Naive thymus-derived CD8-positive, alpha-beta T cell (primary cell): ENCODE data around the gene TGM1. TPM values are rescaled to one million over a fixed set of nuclear protein-coding genes. Genes with fewer than 3 reads are reported as not detected.
A peak's percentile ranks its signal among the peaks of the same experiment; 100 is the strongest.

ENCODE experiments used
- ATAC-seq, 2 donors: fragments of 150-1000 bp; cut with Tn5 transposase in 1 of 2; sonication (Bioruptor Pico), chemical (Tn5 transposase) in 1 of 2; 1 replicate in 1 of 2; 2 replicates in 1 of 2; pipeline ENCODE4 v1.10.0; 2021; ENCODE audit warnings: mild to moderate bottlenecking in 2 of 2, moderate library complexity in 2 of 2
- POLR2A ChIA-PET: fragments of 350-600 bp; sonication (Branson Sonifier 250); formaldehyde crosslinking; loops from one replicate; lab custom pipeline; 2021; ENCODE audit warnings: antibody characterized with exemption; lab: Charles Lee
- DNase-seq, 10 donors: peaks; one replicate each; pipeline versions ENCODE4 v3.0.0 to v3.0.0-alpha.2; 2020 to 2022
- H3K27ac Mint-ChIP-seq, 10 donors: one replicate each; pipeline ENCODE4 v1.8.0; 2020 to 2022; ENCODE audit warnings: mild to moderate bottlenecking in 10 of 10, mixed read lengths in 10 of 10, moderate library complexity in 4 of 10, inconsistent platforms in 1 of 10
- H3K27me3 Mint-ChIP-seq, 5 donors: one replicate each; pipeline ENCODE4 v1.8.0; 2021 to 2022; ENCODE audit warnings: mixed read lengths in 5 of 5
- H3K36me3 Mint-ChIP-seq, 3 donors: one replicate each; pipeline ENCODE4 v1.8.0; 2020 to 2022; ENCODE audit warnings: mixed read lengths in 3 of 3, mild to moderate bottlenecking in 2 of 3, inconsistent platforms in 1 of 3
- H3K4me1 Mint-ChIP-seq, 4 donors: one replicate each; pipeline ENCODE4 v1.8.0; 2021 to 2022; ENCODE audit warnings: mixed read lengths in 4 of 4
- H3K4me3 Mint-ChIP-seq, 10 donors: one replicate each; pipeline ENCODE4 v1.8.0; 2020 to 2022; ENCODE audit warnings: mild to moderate bottlenecking in 10 of 10, mixed read lengths in 10 of 10, moderate library complexity in 6 of 10, inconsistent platforms in 1 of 10
- H3K9me3 Mint-ChIP-seq, 9 donors: one replicate each; pipeline ENCODE4 v1.8.0; 2020 to 2022; ENCODE audit warnings: mixed read lengths in 9 of 9, mild to moderate bottlenecking in 3 of 9, inconsistent platforms in 1 of 9, moderate library complexity in 1 of 9
- polyA plus RNA-seq, 3 donors: library from polyadenylated mRNA; unstranded; fragments of 300-500 nt; fragmentation: Illumina TruSeq; gene quantifications; one replicate each; pipeline ENCODE4 v1.2.3, GENCODE V29; 2021
- total RNA-seq, 8 experiments: library from RNA in 2 of 8; stranded (reverse) in 2 of 8; gene quantifications; one replicate each; pipeline ENCODE4 v1.2.3 and lab custom pipeline; 2021 to 2026

TGM1 gene
- total and polyA plus RNA-seq, 5 experiments from 2014 or later: 0.13 to 6.9 (median 6.5) TPM; not detected in 2

DNA sequence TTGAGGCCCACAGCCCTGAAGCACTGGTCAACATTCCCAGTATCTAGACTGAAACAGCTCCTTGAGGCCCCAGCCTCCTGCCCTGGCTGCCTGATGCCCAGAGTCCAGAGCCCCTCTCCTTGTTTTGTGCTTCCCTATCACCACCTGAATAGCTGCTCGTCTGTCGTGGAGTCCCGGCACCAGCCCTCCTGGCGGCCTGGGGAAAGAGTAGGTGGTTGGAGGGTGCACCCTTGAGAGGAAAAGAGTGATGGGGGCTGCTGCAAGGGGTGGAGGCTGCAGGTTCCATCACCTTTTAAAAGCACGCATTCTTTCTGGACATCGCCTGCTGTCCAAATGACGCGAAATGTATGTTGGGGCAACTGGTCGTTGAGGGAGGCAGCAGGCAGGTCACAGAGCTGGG is 5.2 kb upstream of the TGM1 start:
- POLR2A ChIA-PET: interaction anchor here (4.1 kb wide), 1 partner anchor 54 kb away, joined by 46 read pairs; the partner anchor contains the start of genes CHMP4A and MDP1
- H3K4me1 Mint-ChIP-seq: peaks cover 25 to 34% (median 26%) of the 10 kb centered on the region in 4 donors

DNA sequence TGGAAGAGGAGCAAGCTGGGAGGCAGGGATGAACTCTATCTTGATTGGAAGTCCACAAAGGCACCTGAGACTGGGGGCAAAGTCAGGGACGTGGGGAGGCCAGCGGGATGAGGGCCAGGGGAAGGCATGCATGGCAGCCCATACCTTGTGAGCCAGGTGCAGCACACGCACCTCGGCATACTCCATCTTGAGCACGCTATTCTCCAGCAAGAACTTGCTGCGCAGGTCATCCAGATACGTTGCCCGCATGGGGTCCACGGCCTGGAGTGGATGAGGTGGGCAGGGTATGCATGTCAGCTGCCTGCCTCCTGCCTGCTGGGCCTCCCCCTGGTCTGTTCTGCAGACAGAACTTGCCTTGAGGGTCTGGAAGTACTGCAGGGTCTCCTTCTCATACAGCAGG is 4.5 kb upstream of the TGM1 start:
- DNase-seq: no peak
- H3K36me3 Mint-ChIP-seq: peaks cover 0 to 41% (median 10%) of the 10 kb centered on the region in 3 donors
- ATAC-seq: no peak
- POLR2A ChIA-PET: no interaction called here
- H3K9me3 Mint-ChIP-seq: no peaks in the 10 kb centered on the region
- peak overlapping the region in 1 of 10 donors; percentile 29 for H3K4me3 Mint-ChIP-seq
- peak overlapping the region in 4 of 10 donors; percentile 1 to 81 (median 14) for H3K27ac Mint-ChIP-seq
- H3K4me1 Mint-ChIP-seq: peaks cover 21 to 28% (median 22%) of the 10 kb centered on the region in 4 donors
- no peaks in the 10 kb centered on the region for H3K27me3 Mint-ChIP-seq

More for the DNA sequence above, 5.2 kb upstream of the TGM1 start:
- H3K4me3 Mint-ChIP-seq: no peak overlapping the region
- ATAC-seq (no peak), DNase-seq (no peak)
- peak overlapping the region in 1 of 10 donors; percentile 47 for H3K27ac Mint-ChIP-seq
- no peaks in the 10 kb centered on the region for H3K9me3 Mint-ChIP-seq
- H3K36me3 Mint-ChIP-seq: peaks cover 0 to 41% (median 10%) of the 10 kb centered on the region in 3 donors
- H3K27me3 Mint-ChIP-seq: no peaks in the 10 kb centered on the region

DNA sequence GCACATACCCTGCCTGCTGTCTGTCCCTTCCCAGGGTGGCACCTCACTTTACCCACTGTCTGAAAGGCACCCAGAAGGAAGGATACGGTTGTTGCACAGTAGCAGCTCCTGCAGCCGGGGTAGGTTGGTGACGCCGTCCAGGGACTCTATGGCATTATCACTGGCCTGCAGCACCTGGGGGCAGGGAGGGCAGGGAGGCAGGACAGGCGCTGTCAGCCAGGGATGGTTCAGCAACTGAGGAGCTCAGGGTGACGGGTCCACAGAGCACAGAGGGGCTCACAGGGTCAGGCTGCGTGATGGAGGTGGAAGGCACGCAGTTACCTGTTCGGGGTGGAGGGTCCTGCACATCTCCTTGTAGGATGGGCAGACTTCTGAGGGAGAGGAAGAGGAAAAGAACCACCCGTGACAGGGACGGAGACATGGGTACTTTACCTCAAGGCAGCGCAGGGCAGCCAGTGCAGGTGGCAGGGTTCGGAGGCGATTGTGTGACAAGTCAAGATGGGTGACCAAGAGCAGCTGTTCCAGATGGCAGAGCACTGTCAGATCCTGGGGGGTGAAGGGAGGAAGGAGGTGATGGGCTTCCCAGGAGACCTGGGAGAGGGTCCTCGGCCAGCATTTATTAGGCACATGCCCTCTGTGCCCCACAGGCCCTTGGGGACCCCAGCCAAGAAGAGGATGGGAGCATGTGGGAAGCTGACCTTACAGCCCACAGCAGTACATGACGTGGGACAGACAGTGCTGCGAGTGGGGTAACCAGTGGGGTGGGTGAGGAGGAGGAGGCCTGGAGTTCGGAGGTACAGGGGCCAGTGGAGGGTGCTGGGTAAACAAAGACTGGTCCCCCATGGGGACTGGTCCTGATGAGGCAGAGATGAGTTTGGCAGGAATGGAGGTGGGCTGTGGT is 3.6 kb upstream of the TGM1 start:
- peaks cover 12 to 19% (median 13%) of the 10 kb centered on the region in 4 donors for H3K4me1 Mint-ChIP-seq
- DNase-seq (no peak), ATAC-seq (no peak)
- H3K36me3 Mint-ChIP-seq: peaks cover 0 to 41% (median 10%) of the 10 kb centered on the region in 3 donors
- POLR2A ChIA-PET: no interaction called here
- H3K27me3 Mint-ChIP-seq: no peaks in the 10 kb centered on the region
- H3K4me3 Mint-ChIP-seq: no peak overlapping the region
- H3K27ac Mint-ChIP-seq: peak overlapping the region in 5 of 10 donors; percentile 14 to 92 (median 53)
- no peaks in the 10 kb centered on the region for H3K9me3 Mint-ChIP-seq

DNA sequence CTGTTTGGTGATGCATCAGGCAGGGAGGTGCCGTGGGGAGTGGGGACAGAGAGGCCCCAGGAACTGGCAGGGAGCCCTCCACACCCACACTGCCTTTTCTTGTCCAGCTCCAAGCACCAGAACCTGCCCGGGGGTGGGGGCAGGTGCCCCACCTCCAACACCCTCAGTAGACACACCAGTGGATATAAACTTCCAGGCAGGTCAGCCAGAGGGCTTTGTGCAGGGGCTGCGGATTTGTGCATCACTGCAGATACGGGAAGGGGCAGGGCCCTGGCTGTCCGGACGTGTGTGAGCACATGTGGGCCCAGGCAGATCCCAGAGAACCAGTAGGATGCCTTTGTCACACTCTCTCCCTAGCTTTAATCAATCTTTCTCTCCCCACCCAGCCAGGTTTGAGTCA is 1.3 kb upstream of the TGM1 start:
- POLR2A ChIA-PET: no interaction called here
- Mint-ChIP-seq H3K9me3 (no peaks in the 10 kb centered on the region), H3K36me3 (peaks cover 0 to 45% (median 12%) of the 10 kb centered on the region in 3 donors), H3K4me1 (peaks cover 0 to 11% (median 5%) of the 10 kb centered on the region in 4 donors), H3K4me3 (no peak overlapping the region), H3K27ac (peak overlapping the region in 1 of 10 donors; percentile 33), H3K27me3 (no peaks in the 10 kb centered on the region)
- ATAC-seq (no peak), DNase-seq (no peak)

DNA sequence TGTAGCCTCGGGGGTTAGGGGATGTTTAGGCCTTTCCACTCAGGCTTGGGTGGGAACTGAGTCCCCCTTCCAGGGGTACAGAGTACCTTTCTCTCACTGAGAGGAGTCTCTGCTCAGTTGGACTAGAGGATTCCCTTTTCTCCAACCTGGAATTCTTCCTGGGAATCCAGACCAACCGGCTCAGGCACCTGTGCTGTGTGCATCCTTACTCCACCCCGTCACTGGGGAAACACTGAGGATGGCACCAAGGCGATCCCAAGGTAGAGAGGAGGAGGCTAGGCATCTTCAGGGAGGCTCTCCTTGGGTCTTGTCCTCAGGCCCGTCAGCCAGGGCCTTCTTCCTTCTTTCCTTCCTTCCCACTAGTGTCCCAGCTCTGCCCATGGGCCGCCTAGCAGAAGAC is 871 bp upstream of the TGM1 start:
- POLR2A ChIA-PET: no interaction called here

DNA sequence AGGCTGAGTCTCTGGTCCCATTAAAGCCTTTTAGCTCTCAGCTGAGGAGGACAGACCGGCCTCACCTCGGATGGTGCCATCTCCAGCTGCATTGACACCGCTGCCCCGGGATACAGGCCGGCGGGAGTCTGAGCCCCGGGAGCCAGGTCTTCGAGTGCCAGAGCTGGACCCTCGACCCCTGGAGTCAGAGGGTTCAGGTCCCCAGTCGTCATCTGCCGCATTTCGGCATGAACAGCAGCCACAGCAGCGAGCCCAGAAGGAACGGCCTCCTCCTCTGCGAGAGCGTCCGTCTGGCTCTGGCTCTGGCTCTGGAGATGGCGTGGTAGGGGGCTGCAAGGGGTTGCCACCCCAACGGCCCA is 1.0 kb downstream of the TGM1 start:
- Mint-ChIP-seq H3K4me3 (no peak overlapping the region), H3K27me3 (no peaks in the 10 kb centered on the region), H3K4me1 (peaks cover 0 to 6% (median 2%) of the 10 kb centered on the region in 4 donors), H3K9me3 (no peaks in the 10 kb centered on the region), H3K36me3 (peaks cover 0 to 32% (median 6%) of the 10 kb centered on the region in 3 donors), H3K27ac (no peak overlapping the region)
- POLR2A ChIA-PET: interaction anchor here (1.8 kb wide), 1 partner anchor 10 kb away, joined by 6 read pairs; the partner anchor contains the start of gene RABGGTA
- DNase-seq (no peak), ATAC-seq (no peak)

More for the DNA sequence above, 871 bp upstream of the TGM1 start:
- ATAC-seq (no peak), DNase-seq (no peak)
- H3K27ac Mint-ChIP-seq: peak overlapping the region in 1 of 10 donors; percentile 33
- H3K4me1 Mint-ChIP-seq: peaks cover 0 to 11% (median 4%) of the 10 kb centered on the region in 4 donors
- H3K4me3 Mint-ChIP-seq: no peak overlapping the region
- peaks cover 0 to 42% (median 12%) of the 10 kb centered on the region in 3 donors for H3K36me3 Mint-ChIP-seq
- H3K27me3 Mint-ChIP-seq: no peaks in the 10 kb centered on the region
- no peaks in the 10 kb centered on the region for H3K9me3 Mint-ChIP-seq

DNA sequence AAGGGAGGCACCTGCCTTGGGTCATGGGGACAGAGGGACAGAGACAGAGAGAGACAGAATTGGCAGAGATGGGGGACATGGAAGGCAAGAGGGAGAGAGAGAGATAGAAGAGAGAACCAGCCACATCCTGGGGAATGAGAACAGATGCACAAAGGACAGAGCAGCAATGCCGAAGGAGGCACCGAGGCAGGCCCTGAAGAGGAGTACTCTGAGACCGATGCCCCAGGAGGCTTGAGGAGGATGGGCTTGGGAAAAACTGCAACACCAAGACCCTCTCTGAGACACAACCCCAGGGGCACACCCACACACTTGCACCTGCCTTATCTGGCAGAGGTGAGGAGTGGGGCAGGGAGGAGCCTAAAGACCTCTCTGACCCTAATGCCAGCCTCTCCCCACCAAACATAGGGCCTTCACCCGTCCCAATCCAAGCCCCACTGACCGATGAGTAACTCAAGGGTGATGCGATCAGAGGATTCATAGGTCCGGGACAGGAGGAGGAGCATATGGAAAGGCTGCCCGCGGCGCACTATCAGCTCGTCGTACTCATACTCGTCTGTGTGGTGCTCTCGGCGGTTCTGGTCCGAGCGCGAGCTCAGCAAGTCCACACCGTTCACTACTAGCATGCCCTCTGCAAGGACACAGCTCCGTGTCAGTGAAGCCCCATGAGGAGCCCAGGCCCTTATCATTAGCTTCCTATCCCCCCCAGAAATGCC is 1.6 kb downstream of the TGM1 start:
- POLR2A ChIA-PET: interaction anchor here (1.8 kb wide), 1 partner anchor 10 kb away, joined by 6 read pairs; the partner anchor contains the start of gene RABGGTA
- Mint-ChIP-seq H3K27me3 (no peaks in the 10 kb centered on the region), H3K4me1 (peaks cover 0 to under 1% (median 0%) of the 10 kb centered on the region in 4 donors), H3K4me3 (no peak overlapping the region), H3K36me3 (peaks cover 0 to 31% (median 1%) of the 10 kb centered on the region in 3 donors), H3K27ac (peak overlapping the region in 2 of 10 donors; percentile 35 to 41), H3K9me3 (no peaks in the 10 kb centered on the region)
- DNase-seq (no peak), ATAC-seq (no peak)

DNA sequence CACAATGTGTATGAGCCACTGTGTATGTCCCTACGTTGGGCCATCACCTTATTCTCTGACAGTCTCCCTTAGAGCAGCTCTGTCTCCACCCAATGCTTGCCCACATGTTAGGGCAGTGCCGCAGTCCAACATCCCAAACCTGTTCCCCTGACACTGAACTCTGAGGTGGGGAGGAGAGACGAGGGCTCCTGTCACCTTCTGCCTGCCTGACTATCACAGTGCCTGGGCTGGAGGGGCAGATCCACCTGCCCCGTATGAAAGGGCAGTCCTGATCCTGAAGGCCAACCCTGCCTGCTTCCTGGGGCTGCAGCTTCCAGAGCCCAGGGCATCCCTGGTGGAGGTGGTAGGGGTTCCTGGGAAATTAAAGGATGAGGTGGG is 2.2 kb downstream of the TGM1 start:
- no peak for ATAC-seq
- Mint-ChIP-seq H3K4me3 (no peak overlapping the region), H3K27me3 (no peaks in the 10 kb centered on the region), H3K9me3 (no peaks in the 10 kb centered on the region), H3K4me1 (no peaks in the 10 kb centered on the region), H3K27ac (no peak overlapping the region), H3K36me3 (peaks cover 0 to 26% (median 1%) of the 10 kb centered on the region in 3 donors)
- no peak for DNase-seq
- POLR2A ChIA-PET: no interaction called here

DNA sequence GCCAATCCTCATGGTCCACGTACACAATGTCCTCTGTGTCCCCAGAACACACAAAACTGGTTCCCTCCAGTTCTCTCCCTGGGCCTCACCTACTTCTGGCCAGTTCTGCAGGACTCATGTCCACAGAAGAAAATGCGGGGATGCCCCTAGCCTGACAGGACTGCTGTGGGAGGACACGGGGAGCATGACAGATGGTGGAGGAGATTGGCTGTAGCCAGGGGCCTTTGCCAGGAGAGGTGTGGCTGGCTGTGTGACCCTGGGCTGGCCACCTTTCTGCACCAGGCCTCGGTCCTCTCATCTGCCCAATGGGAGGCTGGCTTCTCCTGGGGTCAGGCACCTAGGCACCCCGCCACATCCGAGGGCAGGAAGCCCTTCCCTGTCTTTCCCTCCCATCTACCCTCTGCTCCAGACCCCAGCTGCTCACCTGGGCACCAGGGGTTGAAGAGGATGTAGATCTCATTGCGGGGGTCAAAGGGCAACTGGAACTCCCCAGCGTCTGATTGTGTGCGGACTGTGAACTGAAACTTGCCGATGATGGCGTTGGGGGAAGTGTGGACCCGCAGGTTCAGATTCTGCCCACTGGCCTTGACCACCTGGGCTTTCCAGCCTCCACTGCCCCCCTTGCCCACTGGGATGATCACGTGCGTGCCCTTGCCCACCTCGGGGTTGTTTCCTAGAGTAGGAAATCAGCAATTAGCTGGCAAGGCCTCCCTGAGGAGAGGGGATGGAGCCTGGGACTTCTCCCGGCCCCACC is 2.8 kb downstream of the TGM1 start:
- POLR2A ChIA-PET: no interaction called here
- Mint-ChIP-seq H3K36me3 (peaks cover 0 to 23% (median 6%) of the 10 kb centered on the region in 3 donors), H3K4me3 (no peak overlapping the region)

DNA sequence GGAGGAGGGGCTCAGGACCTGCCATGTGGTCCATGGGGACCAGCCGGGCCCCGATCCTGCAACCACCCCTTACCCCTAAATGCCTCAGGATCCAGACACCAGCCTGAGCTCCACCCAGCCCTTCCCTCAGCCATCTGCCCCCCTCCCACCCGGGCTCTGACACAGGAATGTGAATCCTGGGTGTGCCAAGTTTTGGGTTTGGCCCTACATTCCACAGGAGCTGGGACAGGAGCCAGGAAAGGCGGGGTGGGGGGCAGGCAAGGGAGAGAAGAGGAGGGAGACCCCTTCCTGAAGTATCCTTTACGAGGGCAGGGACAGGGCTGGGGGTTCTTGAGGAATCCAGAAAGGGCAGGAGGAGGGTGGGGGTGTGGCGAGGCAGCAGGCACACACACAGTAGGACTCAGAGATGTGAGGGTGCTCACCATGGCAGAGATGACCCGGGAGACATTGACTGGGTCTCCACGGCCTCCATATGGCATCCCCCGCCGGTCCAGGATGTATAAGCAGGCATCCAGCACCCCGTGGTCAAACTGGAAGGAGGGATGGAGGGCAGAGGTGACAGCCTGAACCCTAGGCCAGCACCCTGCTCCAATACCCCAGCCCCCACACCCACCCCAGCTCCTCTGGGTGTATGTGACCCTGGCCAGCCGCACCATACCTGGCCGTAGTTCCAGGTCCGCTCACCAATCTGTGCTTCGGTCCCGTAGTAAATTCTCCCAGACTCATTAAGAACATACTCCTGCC is 3.5 kb downstream of the TGM1 start:
- DNase-seq (no peak), ATAC-seq (no peak)
- Mint-ChIP-seq H3K4me1 (no peaks in the 10 kb centered on the region), H3K4me3 (no peak overlapping the region), H3K27ac (no peak overlapping the region), H3K27me3 (no peaks in the 10 kb centered on the region), H3K36me3 (peaks cover 0 to 21% (median 8%) of the 10 kb centered on the region in 3 donors), H3K9me3 (no peaks in the 10 kb centered on the region)
- POLR2A ChIA-PET: no interaction called here

More for the DNA sequence above, 2.8 kb downstream of the TGM1 start:
- no peak overlapping the region for H3K27ac Mint-ChIP-seq
- no peaks in the 10 kb centered on the region for H3K4me1 Mint-ChIP-seq
- no peaks in the 10 kb centered on the region for H3K27me3 Mint-ChIP-seq
- no peak for ATAC-seq
- no peaks in the 10 kb centered on the region for H3K9me3 Mint-ChIP-seq
- DNase-seq: no peak

DNA sequence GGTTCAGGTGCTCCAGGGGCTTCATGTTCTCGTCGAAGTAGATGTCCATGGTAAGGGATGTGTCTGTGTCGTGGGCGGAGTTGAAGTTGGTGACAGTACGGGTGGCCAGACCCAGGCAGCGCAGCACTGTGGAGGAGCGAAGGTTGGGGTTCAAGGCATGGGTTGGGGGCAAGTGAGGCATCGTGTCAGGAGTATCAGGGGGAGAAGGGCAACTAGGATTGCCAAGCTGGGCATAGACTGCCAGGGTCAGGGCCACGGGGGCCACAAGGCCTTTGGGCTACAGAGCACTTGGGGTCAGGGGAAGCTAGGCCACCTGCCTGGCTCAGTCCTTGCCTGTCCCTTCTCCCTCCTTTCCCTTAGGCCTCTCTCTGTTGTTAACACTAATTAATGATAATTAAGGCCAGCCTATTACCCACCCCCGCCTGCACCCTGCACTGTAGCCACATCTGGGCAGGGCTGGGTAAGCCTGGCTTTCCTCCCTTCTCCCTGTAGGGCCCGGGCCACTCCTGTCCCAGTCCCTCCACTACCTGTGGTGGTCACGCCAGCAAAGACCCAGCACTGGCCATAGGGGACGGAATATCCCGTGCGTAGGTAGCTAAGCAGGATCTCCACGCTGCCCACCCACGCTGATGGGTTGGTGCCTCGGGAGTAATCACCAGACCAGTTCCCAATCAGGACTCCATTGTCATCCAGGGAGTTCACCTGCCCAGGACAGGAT is 4.3 kb downstream of the TGM1 start:
- DNase-seq (no peak), ATAC-seq (no peak)
- POLR2A ChIA-PET: no interaction called here
- H3K9me3 Mint-ChIP-seq: no peaks in the 10 kb centered on the region
- H3K4me3 Mint-ChIP-seq: no peak overlapping the region
- peaks cover 0 to 24% (median 10%) of the 10 kb centered on the region in 3 donors for H3K36me3 Mint-ChIP-seq
- peak overlapping the region in 1 of 10 donors; percentile 40 for H3K27ac Mint-ChIP-seq
- H3K27me3 Mint-ChIP-seq: no peaks in the 10 kb centered on the region
- H3K4me1 Mint-ChIP-seq: no peaks in the 10 kb centered on the region
